ENCODE results near the gene BROX. TPM values are rescaled to one million over a fixed set of nuclear protein-coding genes. Genes with fewer than 3 reads are reported as not detected.
A peak's percentile ranks its signal among the peaks of the same experiment; 100 is the strongest.
"Not testable (repeated sequence)": the region's sequence is repeated elsewhere in the genome, so short reads cannot be mapped to it uniquely, and the experiment has no call there.

The BROX gene
- total and polyA plus RNA-seq, 8 donors = 9.8 to 30.5 (median 14.7) TPM

DNA sequence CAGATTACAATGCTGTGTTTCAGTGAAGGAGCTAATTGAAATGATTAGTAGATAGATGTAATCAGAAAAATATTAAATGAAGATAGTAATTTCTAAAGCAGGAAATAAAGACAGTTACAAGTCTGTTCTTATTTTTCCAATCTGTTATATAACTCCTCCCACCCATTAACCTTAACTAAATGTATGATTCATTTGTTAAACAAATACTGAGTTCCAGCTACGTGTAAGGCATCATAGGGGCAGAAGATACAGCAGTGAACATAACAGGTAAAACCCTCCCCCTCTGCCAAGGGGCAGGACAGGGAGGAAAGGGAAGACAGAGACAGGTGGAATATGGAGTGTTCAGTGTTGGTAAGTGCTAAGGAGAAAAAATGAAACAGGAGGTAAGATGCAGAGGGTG is 24.6 kb downstream of the BROX start, which contains the start of gene FAM177B:
TSS of gene FAM177B (plus strand) at position 231 of the 400 bp plus-strand sequence. CDS start 9,344 bp downstream, outside the sequence.
- TF ChIP-seq, protein P1, sequence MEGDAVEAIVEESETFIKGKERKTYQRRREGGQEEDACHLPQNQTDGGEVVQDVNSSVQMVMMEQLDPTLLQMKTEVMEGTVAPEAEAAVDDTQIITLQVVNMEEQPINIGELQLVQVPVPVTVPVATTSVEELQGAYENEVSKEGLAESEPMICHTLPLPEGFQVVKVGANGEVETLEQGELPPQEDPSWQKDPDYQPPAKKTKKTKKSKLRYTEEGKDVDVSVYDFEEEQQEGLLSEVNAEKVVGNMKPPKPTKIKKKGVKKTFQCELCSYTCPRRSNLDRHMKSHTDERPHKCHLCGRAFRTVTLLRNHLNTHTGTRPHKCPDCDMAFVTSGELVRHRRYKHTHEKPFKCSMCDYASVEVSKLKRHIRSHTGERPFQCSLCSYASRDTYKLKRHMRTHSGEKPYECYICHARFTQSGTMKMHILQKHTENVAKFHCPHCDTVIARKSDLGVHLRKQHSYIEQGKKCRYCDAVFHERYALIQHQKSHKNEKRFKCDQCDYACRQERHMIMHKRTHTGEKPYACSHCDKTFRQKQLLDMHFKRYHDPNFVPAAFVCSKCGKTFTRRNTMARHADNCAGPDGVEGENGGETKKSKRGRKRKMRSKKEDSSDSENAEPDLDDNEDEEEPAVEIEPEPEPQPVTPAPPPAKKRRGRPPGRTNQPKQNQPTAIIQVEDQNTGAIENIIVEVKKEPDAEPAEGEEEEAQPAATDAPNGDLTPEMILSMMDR (IDR thresholded peaks at IDR 0.05) = no peak
- no peaks in the 10 kb centered on the region for H3K9me3 ChIP-seq
- no peak within 1 kb of the TSS for H3K4me3 ChIP-seq
- peak within 1 kb of the TSS in 1 of 4 donors; percentile 10 for H3K27ac ChIP-seq
- no peaks in the 10 kb centered on the region for H3K27me3 ChIP-seq
- FAIRE-seq (no peak), ATAC-seq (peak in 3 of 4 donors; percentile 51 to 82 (median 69)), DNase-seq (no peak)
- no peaks in the 10 kb centered on the region for H3K4me1 ChIP-seq
- 19 to 20% methylated on average over 1 of the region's 1 CpG for WGBS, 2 donors
- intact Hi-C loops (cut with DNase I) = no loop called here
- H3K36me3 ChIP-seq = peaks cover 0 to 28% (median 10%) of the 10 kb centered on the region in 3 donors

DNA sequence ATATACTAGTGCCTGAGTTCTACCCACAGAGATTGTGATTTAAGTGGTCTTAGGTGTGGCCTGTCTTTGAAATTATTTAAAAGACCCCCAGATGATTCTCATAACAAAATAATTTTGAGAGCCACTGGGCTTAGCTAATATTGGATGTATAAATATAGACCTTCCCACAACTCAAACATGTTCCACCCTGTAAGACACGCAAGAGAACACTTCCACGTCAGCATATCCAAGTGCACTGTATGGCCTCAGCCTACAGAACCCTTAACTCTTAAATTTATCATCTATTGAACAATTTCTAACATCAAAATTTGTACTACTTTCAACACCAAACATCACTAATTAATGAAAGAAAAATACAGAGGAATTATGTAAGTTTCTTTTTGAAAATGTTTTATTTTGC is 27.1 kb downstream of the BROX start:
- FAIRE-seq (no peak), DNase-seq (no peak), ATAC-seq (peak in 2 of 4 donors; percentile 30 to 57)
- no peaks in the 10 kb centered on the region for H3K9me3 ChIP-seq
- WGBS, 2 donors = 84 to 95% methylated on average over 2 of the region's 2 CpGs
- intact Hi-C loops (cut with DNase I) = no loop called here
- H3K4me1 ChIP-seq = no peaks in the 10 kb centered on the region
- no peaks in the 10 kb centered on the region for H3K27me3 ChIP-seq
- H3K4me3 ChIP-seq = no peak overlapping the region
- TF ChIP-seq, protein P1 (IDR thresholded peaks at IDR 0.05) = no peak
- peaks cover 0 to 4% (median 0%) of the 10 kb centered on the region in 3 donors for H3K36me3 ChIP-seq
- no peak overlapping the region for H3K27ac ChIP-seq

DNA sequence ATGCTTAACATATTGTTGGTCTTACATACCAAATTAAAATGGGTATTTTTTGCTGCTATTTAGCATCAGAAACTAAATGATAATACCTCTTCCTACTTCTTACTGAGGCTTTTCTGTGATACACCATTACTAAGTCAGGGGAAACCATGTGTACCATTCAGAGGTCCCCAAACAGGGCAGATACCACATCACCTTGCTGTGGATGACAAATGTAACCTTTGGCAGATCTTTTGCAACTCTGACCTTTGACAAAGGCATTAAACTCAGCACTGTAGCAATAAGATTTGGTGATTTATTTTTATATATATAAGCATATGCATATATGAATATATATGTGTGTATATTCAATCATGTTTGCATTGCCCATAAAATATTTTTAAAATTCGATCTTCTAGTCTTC is 27.6 kb downstream of the BROX start:
- ATAC-seq (no peak), FAIRE-seq (no peak), DNase-seq (no peak)
- intact Hi-C loops (cut with DNase I) = no loop called here
- Histone ChIP-seq H3K9me3 (no peaks in the 10 kb centered on the region), H3K27me3 (no peaks in the 10 kb centered on the region), H3K4me3 (no peak overlapping the region), H3K36me3 (no peaks in the 10 kb centered on the region), H3K27ac (no peak overlapping the region), H3K4me1 (no peaks in the 10 kb centered on the region)
- TF ChIP-seq, protein P1 (IDR thresholded peaks at IDR 0.05) = no peak
- WGBS, 2 donors = 40 to 42% methylated on average over 1 of the region's 1 CpG

DNA sequence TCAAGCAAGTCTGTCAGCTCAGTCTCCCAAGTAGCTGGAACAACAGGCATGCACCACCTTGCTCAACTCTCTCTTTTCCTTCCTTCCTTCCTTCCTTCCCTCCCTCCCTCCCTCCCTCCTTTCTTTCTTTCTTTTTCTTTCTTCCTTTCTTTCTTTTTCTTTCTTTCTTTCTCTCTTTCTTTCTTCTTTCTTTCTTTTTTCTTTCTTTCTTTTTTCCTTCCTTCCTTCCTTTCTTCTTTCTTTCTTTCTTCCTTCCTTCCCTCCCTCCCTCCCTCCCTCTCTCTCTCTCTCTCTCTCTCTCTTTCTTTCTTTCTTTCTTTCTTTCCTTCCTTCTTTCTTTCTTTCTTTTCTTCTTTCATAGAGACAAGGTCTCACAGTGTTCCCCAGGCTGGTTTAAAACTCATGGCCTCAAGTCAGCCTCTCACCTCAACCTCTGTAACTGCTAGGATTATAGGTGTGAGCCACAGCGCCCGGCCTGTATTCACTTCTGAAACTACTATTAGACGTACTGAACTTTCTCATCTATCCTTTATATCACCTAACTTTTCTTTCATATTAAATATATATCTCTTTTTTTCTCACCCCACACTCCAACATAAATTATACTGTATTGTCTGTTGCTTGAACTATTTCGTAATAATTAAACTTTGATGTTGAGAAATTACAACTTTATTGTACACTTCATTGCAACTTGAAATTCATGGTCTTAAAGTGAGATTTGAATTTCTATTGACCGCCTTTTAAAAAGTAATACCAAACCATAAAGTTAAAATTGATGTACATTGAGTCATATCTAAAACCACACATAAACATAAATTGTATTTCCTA is 29.5 kb downstream of the BROX start:
- H3K27me3 ChIP-seq; H3K36me3 ChIP-seq; H3K4me1 ChIP-seq; ATAC-seq; H3K27ac ChIP-seq; intact Hi-C loops (cut with DNase I); DNase-seq; H3K9me3 ChIP-seq; FAIRE-seq; H3K4me3 ChIP-seq: not testable (repeated sequence)
- WGBS, 2 donors = 89 to 96% methylated on average over 5 of the region's 5 CpGs

DNA sequence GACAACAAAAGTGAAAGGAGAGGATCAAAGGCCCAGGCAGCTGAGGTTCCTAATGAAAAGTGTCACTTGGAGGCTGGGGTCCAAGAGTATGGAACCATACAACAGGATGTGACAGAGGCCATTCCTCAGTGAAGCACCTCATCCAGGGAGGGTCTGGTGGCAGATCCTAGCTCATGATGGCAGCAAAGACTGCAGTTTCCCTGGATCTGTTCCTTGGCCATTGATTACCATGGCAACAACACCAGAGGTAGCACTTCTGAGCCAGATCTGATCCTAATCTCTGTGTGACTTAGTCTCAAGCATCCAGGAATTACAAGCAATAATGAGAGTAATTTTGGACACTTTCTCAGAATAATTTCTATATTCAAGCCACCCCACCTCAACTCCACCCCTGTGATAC is 37.6 kb downstream of the BROX start:
- intact Hi-C loops (cut with DNase I) = no loop called here
- ATAC-seq = no peak
- no peaks in the 10 kb centered on the region for H3K36me3 ChIP-seq
- no peak overlapping the region for H3K4me3 ChIP-seq
- no peak for FAIRE-seq
- TF ChIP-seq, protein P1 (IDR thresholded peaks at IDR 0.05) = no peak
- DNase-seq = no peak
- no peaks in the 10 kb centered on the region for H3K9me3 ChIP-seq
- H3K27me3 ChIP-seq = peaks cover 0 to 4% (median 0%) of the 10 kb centered on the region in 4 donors
- no peaks in the 10 kb centered on the region for H3K4me1 ChIP-seq
- no peak overlapping the region for H3K27ac ChIP-seq

Data from pancreas (tissue), 10 donors.